Measurements from ENCODE around the gene OVOL2.

OVOL2 gene

GRCh38 chr20:17999566-17999965, 58.1 kb downstream of the OVOL2 start:
- H2AFZ ChIP-seq (ENCODE audit: low read depth, low read length, severe bottlenecking), result no peak overlapping the region
- TF ChIP-seq CTCF (IDR thresholded peaks at IDR 0.05; ENCODE audit: insufficient read depth, low read length, poor library complexity, severe bottlenecking), result no peak
- no peak for TF ChIP-seq EZH2phosphoT487 (conservative IDR thresholded peaks at IDR 0.05; ENCODE audit: low read length)
- no peak overlapping the region for H3K27ac ChIP-seq (ENCODE audit: low read depth, low read length)
- no peaks in the 10 kb centered on the region for H3K9me3 ChIP-seq (ENCODE audit: insufficient read depth, low read length)
- no peaks in the 10 kb centered on the region for H3F3A ChIP-seq (ENCODE audit: insufficient read depth)
- H3K79me2 ChIP-seq (ENCODE audit: insufficient read depth, low read length), result no peaks in the 10 kb centered on the region
- H3K4me2 ChIP-seq (ENCODE audit: low read depth, low read length, poor library complexity, severe bottlenecking), result no peak overlapping the region
- no peaks in the 10 kb centered on the region for H3K9me2 ChIP-seq (replicated peaks; ENCODE audit: insufficient read depth, low read length)
- no peaks in the 10 kb centered on the region for H3K36me3 ChIP-seq (ENCODE audit: low read length)
- H4K20me1 ChIP-seq (ENCODE audit: low read depth, low read length), result no peaks in the 10 kb centered on the region
- no peak overlapping the region for H3K4me3 ChIP-seq (ENCODE audit: insufficient read depth, low read length, poor library complexity, severe bottlenecking)
- no peak overlapping the region for H3K9ac ChIP-seq (ENCODE audit: low read length)
- no peaks in the 10 kb centered on the region for H3K27me3 ChIP-seq (ENCODE audit: low read length)

GRCh38 chr20:17998446-17998845, 59.3 kb downstream of the OVOL2 start:
- Histone ChIP-seq H3K36me3 (ENCODE audit: low read length) (no peaks in the 10 kb centered on the region), H3K4me2 (ENCODE audit: low read depth, low read length, poor library complexity, severe bottlenecking) (no peak overlapping the region), H4K20me1 (ENCODE audit: low read depth, low read length) (no peaks in the 10 kb centered on the region), H3K9ac (ENCODE audit: low read length) (no peak overlapping the region), H3K27me3 (ENCODE audit: low read length) (no peaks in the 10 kb centered on the region), H2AFZ (ENCODE audit: low read depth, low read length, severe bottlenecking) (no peak overlapping the region), H3K9me3 (ENCODE audit: insufficient read depth, low read length) (no peaks in the 10 kb centered on the region), H3K9me2 (replicated peaks; ENCODE audit: insufficient read depth, low read length) (no peaks in the 10 kb centered on the region), H3K4me3 (ENCODE audit: insufficient read depth, low read length, poor library complexity, severe bottlenecking) (no peak overlapping the region), H3K27ac (ENCODE audit: low read depth, low read length) (no peak overlapping the region), H3K79me2 (ENCODE audit: insufficient read depth, low read length) (no peaks in the 10 kb centered on the region), H3F3A (ENCODE audit: insufficient read depth) (no peaks in the 10 kb centered on the region)
- no peak for TF ChIP-seq EZH2phosphoT487 (conservative IDR thresholded peaks at IDR 0.05; ENCODE audit: low read length)
- TF ChIP-seq CTCF (IDR thresholded peaks at IDR 0.05; ENCODE audit: insufficient read depth, low read length, poor library complexity, severe bottlenecking), result no peak

- no peak overlapping the region for H2AFZ ChIP-seq (ENCODE audit: low read depth, low read length, severe bottlenecking)
- H3K36me3 ChIP-seq (ENCODE audit: low read length), result no peaks in the 10 kb centered on the region
- H3F3A ChIP-seq (ENCODE audit: insufficient read depth), result 0 out of 2 replicates have a peak, but pooled peaks cover 7% of the 10 kb centered on the region
- no peak overlapping the region for H3K9ac ChIP-seq (ENCODE audit: low read length)
- H3K4me2 ChIP-seq (ENCODE audit: low read depth, low read length, poor library complexity, severe bottlenecking), result no peak overlapping the region
- H3K27ac ChIP-seq (ENCODE audit: low read depth, low read length), result no peak overlapping the region
- no peaks in the 10 kb centered on the region for H4K20me1 ChIP-seq (ENCODE audit: low read depth, low read length)
- H3K9me2 ChIP-seq (replicated peaks; ENCODE audit: insufficient read depth, low read length), result no peaks in the 10 kb centered on the region
- no peaks in the 10 kb centered on the region for H3K9me3 ChIP-seq (ENCODE audit: insufficient read depth, low read length)
- H3K27me3 ChIP-seq (ENCODE audit: low read length), result no peaks in the 10 kb centered on the region
- H3K4me3 ChIP-seq (ENCODE audit: insufficient read depth, low read length, poor library complexity, severe bottlenecking), result no peak overlapping the region
- H3K79me2 ChIP-seq (ENCODE audit: insufficient read depth, low read length), result no peaks in the 10 kb centered on the region
- TF ChIP-seq CTCF (IDR thresholded peaks at IDR 0.05; ENCODE audit: insufficient read depth, low read length, poor library complexity, severe bottlenecking) (peak; percentile 92), EZH2phosphoT487 (conservative IDR thresholded peaks at IDR 0.05; ENCODE audit: low read length) (no peak)
Measured at GRCh38 chr20:17995967-17996819, 61.5 kb downstream of the OVOL2 start.

All from SU-DHL-6 (cell line).